ENCODE results near the gene PDE8A.

DNA sequence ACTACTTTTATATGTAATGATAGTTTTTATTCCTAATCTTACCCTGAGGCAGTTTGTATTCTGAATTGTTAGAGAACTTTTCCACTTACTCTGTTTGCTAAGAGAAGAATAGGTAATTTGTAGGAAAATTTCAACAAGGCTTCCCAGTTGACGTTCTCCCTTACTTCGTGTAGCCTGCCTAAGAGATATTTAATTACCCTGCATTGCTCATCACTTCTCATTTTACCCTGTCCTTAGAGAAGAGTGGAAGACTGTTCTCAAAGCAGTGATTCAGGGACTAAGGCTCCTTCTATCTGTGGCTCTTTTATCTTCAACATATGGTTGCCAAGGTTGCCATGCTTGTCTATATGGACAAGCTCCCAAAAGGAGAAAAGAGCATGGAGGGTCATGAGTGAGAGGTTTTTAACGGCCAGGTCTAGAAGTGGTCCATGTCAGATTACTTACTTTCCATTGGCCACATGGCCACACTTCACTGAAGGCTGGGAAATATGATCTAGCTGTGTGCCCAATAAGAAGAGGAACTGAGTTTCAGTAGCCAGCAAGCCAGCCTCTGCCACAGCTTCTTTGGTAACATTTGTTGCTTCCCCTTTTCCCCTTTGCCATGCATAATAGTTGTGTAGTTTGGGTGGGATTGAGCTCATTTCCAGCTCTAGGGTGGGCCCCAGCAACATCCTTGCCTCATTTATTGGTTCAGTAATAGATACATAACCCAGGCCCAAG, 22.1 kb downstream of the PDE8A start:
- TF ChIP-seq EZH2 (IDR thresholded peaks at IDR 0.05; ENCODE audit: borderline replicate concordance), result no peak
- TF ChIP-seq, protein P1, sequence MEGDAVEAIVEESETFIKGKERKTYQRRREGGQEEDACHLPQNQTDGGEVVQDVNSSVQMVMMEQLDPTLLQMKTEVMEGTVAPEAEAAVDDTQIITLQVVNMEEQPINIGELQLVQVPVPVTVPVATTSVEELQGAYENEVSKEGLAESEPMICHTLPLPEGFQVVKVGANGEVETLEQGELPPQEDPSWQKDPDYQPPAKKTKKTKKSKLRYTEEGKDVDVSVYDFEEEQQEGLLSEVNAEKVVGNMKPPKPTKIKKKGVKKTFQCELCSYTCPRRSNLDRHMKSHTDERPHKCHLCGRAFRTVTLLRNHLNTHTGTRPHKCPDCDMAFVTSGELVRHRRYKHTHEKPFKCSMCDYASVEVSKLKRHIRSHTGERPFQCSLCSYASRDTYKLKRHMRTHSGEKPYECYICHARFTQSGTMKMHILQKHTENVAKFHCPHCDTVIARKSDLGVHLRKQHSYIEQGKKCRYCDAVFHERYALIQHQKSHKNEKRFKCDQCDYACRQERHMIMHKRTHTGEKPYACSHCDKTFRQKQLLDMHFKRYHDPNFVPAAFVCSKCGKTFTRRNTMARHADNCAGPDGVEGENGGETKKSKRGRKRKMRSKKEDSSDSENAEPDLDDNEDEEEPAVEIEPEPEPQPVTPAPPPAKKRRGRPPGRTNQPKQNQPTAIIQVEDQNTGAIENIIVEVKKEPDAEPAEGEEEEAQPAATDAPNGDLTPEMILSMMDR (IDR thresholded peaks at IDR 0.05; ENCODE audit: poor library complexity), result no peak
